Skeletal muscle cell (primary cell): Measurements from ENCODE around the gene MYT1.
"Not testable (repeated sequence)": the region's sequence is repeated elsewhere in the genome, so short reads cannot be mapped to it uniquely, and the experiment has no call there.

Source experiments
- DNase-seq: peaks from one replicate; pipeline ENCODE4 v3.0.0-alpha.2; 2010; ENCODE audit warnings: low read depth
- H3K4me3 ChIP-seq: 2 replicates; pipeline ENCODE4 v1.5.1; 2011; ENCODE audit warnings: low read depth, mild to moderate bottlenecking, control low read depth, low read length, moderate library complexity

Gene MYT1

DNA sequence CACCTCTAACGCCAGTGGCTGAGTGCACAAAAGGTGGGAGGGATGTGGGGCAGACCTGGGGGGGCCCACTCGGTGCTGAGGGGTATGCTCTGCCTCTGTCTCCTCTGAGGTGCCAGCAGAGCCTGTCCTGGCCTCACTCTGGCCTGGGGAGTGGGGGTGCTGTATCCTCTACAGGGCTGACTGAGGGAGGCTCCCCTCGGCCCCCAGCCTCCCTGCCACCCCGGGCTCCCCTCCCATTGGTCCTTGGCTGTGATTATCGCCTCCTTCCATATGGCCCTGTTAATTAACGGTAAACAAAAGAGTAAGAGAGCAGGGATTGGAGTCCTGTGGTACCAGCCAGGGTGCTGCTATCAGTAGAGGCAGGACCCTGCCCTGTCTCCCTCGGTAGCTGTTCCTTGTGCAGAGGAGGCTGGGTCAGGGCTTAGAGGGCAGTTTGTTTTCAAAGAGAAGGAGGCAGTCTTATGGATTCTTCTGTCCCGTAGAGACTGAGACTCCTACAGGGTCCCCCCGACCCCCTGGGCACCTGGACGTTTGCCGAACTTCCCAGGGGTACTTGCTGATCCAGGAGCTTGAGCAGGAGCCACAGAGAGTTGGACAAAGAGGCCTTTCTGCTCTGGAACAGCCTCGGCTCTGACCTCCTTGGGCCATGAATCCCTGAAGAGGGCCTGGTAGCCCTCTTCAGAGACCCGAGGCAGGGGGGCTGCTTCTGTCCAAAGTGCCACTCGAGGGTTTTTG is 1.8 kb downstream of the MYT1 start:
- no peak for DNase-seq
- H3K4me3 ChIP-seq, result no peak overlapping the region

DNA sequence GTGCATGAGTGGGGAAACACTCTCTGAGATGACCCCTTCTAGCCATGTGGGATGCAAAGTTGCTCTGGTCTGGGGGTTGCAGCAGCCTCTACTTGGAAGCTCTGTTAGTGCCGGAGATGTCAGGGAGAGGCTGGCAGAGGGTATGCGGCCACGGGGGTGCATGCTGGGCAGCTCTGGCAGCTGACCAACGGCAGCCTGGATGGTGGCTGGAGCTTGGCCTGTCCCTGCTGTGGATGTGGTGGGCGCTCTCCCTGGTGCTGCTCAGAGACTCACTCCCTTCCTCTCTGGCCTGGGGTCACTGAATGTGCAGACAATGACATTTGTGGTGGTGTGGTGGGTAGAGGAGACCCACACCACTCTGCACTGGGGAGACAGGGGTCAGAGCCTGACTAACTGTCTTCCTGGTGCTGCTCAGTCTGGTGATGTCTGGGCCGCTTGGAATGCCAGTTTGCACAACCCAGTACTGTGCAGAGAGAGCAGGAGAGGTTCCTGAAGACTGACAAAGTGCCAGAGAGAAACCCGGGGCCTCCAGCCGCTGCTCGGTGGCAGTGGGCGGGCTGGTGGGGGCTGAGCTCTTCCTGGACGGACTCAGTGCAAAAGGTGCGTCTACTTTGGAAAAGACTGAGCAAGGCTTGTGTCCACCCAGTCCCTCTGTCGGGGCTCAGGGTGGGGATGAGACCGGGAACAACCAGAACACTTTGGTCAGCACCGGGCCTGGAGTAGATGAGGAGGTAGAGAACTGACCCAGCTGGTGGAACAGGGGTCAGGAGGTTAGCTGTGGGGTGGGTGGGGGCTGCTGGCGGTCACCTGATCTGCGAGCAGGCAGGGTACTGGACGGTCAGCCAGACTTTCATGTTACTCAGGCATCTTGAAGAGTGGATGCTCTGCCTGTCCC is 2.7 kb downstream of the MYT1 start:
- no peak overlapping the region for H3K4me3 ChIP-seq
- DNase-seq, result no peak

GRCh38 chr20:64167676-64168075 is 3.4 kb downstream of the MYT1 start:
- H3K4me3 ChIP-seq, result no peak overlapping the region
- DNase-seq, result no peak

DNA sequence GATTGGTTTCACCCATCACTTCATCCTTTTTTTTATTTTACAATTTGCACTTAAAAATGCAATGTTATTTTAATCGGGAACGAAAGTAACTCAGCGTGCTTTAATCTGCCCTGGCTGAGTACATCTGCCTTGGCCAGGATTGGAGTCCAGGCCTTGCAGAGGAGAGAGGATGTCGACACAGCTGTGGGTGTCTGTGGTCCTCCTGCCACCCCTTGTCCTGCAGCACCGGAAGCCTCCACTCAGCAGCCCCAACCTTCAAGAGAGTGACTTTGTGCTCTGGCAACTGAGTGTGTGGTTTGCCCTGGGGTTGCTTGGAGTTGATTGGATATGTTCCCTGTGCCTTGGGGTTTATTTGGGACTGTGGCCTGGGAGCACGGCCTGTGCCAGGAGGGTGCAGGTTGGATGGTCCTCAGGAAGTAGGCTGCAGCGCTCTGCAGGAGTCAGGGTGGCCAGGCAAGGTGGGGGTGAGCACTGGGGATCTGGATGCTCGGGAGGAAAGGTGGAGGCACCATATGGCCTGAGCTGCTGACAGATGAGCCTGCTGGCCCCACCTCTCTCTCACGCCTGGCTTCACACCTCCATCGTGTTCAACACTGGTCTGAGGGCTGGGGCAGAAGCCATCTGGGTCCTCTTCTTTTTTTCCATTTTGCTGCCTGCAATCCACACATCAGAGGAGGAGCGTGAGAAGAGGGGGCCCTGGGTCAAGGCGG is 4.3 kb downstream of the MYT1 start:
- H3K4me3 ChIP-seq, result no peak overlapping the region
- no peak for DNase-seq

GRCh38 chr20:64169091-64169560 is 4.9 kb downstream of the MYT1 start:
- H3K4me3 ChIP-seq, result no peak overlapping the region
- DNase-seq, result no peak

DNA sequence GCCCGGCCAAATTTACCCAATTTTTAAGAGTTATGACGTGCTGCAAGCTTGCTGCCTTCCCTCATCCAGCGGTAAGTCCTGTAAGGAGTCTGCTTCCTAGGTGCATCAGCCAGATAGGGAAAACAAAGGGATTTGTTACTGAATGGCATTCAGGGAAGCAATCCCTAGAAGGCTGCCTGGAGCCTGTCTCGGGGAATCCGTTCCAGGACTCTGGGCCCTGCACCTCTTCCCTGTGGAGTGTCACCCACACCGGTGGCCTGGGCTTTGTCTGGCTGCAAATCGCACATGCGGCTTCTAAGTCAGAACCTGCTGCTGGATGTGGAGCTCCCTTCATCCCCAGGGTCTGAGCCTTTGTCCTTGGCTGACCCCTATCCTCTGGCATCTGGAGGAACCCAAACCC is 7.0 kb downstream of the MYT1 start:
- no peak overlapping the region for H3K4me3 ChIP-seq
- DNase-seq, result no peak

- H3K4me3 ChIP-seq, result no peak overlapping the region
- DNase-seq, result no peak
Observed at GRCh38 chr20:64173116-64173515, 8.9 kb downstream of the MYT1 start.

DNA sequence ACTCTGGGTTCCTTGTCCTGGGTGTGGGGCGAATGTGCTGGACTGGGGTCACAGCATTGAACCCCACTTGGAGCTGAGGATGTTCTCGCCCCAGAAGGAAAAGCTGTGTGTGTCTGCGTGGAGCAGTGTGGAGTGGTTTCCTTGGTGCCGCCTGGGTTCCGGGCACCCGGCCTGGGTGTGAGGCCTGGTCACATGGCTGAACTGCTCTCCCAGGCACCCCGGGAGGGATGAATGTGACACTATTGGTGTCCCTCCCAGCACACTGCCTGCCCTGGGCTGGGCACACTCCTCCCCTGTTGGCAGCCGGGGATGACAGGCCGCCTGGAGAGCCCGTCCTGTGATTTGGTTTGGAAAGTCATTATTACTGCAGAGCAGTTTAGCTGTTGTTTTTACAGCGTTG is 12.3 kb downstream of the MYT1 start:
- H3K4me3 ChIP-seq, result no peak overlapping the region
- DNase-seq, result no peak

DNA sequence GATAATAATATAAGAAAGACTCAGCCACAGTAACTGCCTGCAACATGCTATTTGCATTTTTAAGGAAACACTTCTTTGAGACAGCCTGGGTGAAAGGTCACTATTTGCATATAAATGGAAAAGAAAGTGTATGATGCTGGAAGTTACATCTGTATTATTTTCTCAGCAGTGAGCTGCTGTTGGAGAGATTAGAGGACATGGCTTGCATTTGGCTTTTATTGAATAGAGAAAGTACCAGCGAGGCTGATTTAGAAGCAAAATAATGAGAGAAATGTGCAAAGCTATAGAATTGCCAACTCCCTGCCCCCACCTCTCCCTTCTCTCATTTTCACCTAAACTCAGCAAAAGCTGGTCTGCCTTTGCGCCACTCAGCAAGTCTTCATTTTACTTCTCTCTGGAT is 12.7 kb downstream of the MYT1 start:
- no peak overlapping the region for H3K4me3 ChIP-seq
- no peak for DNase-seq

GRCh38 chr20:64177384-64177783 is 13.1 kb downstream of the MYT1 start:
- DNase-seq, result no peak
- no peak overlapping the region for H3K4me3 ChIP-seq

- H3K4me3 ChIP-seq, result no peak overlapping the region
- DNase-seq, result no peak
Observed at GRCh38 chr20:64177787-64178186, 13.5 kb downstream of the MYT1 start.

DNA sequence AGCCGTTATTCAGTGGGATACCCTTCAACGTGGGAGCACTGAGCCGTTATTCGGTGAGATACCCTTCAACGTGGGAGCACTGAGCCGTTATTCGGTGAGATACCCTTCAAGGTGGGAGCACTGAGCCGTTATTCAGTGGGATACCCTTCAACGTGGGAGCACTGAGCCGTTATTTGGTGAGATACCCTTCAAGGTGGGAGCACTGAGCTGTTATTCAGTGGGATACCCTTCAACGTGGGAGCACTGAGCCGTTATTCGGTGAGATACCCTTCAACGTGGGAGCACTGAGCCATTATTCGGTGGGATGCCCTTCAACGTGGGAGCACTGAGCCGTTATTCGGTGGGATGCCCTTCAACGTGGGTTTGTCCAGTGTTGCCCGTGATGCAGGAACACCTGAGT is 14.7 kb downstream of the MYT1 start:
- not testable (repeated sequence) for DNase-seq

DNA sequence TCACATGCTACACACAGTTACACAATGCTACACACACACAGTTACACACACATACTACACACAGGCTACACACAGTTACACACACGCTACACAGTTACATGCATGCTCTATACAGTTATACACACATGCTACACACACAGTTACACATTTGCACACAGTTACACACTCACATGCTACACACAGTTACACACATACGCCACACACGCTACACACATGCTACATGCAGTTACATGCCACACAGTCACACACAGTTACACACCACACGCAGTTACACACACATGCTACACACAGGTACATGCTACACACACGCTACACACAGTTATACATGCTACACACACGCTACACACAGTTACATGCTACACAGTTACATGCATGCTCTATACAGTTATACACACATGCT is 15.6 kb downstream of the MYT1 start:
- H3K4me3 ChIP-seq, result no peak overlapping the region

More for the DNA sequence above, 14.7 kb downstream of the MYT1 start:
- H3K4me3 ChIP-seq, result not testable (repeated sequence)

DNA sequence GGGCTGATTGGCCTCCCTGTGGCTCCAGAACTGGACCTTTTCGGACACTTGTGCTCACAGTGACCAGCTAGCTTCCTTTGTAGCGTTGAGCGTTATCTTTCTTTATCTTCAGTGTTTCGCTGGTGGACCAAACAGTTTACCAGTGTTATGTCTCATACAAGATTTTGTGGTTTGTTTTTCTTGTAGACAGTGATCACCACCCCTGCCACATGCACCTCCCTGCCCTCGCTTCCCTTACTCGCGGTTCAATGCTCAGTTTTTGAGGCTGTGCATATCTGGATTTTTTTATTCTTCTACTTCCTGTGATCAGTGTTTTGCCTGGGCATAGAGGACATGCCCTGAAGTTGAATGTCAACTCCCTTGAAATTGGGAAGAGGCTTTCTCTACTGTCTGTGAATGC is 16.4 kb downstream of the MYT1 start:
- no peak for DNase-seq
- H3K4me3 ChIP-seq, result no peak overlapping the region

More for the DNA sequence above, 15.6 kb downstream of the MYT1 start:
- DNase-seq, result no peak

- DNase-seq, result no peak
- no peak overlapping the region for H3K4me3 ChIP-seq
Observed at GRCh38 chr20:64181391-64181790, 17.1 kb downstream of the MYT1 start.

- H3K4me3 ChIP-seq, result no peak overlapping the region
- no peak for DNase-seq
Observed at GRCh38 chr20:64182146-64182865, 18.1 kb downstream of the MYT1 start.

DNA sequence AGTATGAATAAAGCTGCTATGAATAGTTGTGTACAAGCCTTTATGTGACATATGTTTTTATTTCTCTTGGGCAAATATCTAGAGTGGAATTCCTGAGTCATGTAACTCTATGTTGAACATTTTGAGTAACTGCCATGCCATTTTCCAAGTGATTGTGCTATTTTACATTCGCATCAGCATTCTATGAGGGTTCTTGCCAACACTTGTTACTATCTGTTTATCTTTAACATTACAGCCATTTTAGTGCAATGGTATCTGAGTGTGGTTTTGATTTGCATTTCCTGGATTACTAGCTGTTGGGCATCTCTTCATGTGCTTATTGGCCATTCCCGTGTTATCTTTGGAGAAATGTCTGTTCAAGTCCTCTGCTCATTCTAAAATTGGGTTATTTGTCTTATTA is 19.1 kb downstream of the MYT1 start:
- DNase-seq, result no peak
- no peak overlapping the region for H3K4me3 ChIP-seq

- no peak overlapping the region for H3K4me3 ChIP-seq
- DNase-seq, result no peak
Observed at GRCh38 chr20:64184795-64185194, 20.5 kb downstream of the MYT1 start.

GRCh38 chr20:64185276-64185900 is 21.1 kb downstream of the MYT1 start:
- no peak overlapping the region for H3K4me3 ChIP-seq
- DNase-seq, result no peak
